Naive B cell (primary cell): Measurements from ENCODE around the gene SLC33A1. TPM values are rescaled to one million over a fixed set of nuclear protein-coding genes. Genes with fewer than 3 reads are reported as not detected.
A peak's percentile ranks its signal among the peaks of the same experiment; 100 is the strongest.
"Not testable (repeated sequence)": the region's sequence is repeated elsewhere in the genome, so short reads cannot be mapped to it uniquely, and the experiment has no call there.

Experiments used
- ATAC-seq, 2 donors: fragments of 150-1000 bp; cut with Tn5 transposase; 2 replicates each; pipeline ENCODE4 v1.10.0; 2021; ENCODE audit warnings: low read depth in 2 of 2, mild to moderate bottlenecking in 2 of 2, moderate library complexity in 2 of 2
- DNase-seq: peaks from one replicate; pipeline ENCODE4 v3.0.0; 2022
- H3K27ac Mint-ChIP-seq, 6 donors: one replicate each; pipeline ENCODE4 v1.8.0; 2020 to 2022; ENCODE audit warnings: mild to moderate bottlenecking in 6 of 6, mixed read lengths in 6 of 6, moderate library complexity in 5 of 6, inconsistent platforms in 2 of 6
- H3K27me3 Mint-ChIP-seq, 3 donors: one replicate each; pipeline ENCODE4 v1.8.0; 2021 to 2022; ENCODE audit warnings: mixed read lengths in 3 of 3, mild to moderate bottlenecking in 1 of 3
- H3K36me3 Mint-ChIP-seq, 2 donors: one replicate each; pipeline ENCODE4 v1.8.0; 2020 to 2022; ENCODE audit warnings: mixed read lengths in 2 of 2, inconsistent platforms in 1 of 2, mild to moderate bottlenecking in 1 of 2
- H3K4me1 Mint-ChIP-seq, 3 donors: one replicate each; pipeline ENCODE4 v1.8.0; 2020 to 2022; ENCODE audit warnings: mixed read lengths in 3 of 3, inconsistent platforms in 1 of 3, mild to moderate bottlenecking in 1 of 3, moderate library complexity in 1 of 3
- H3K4me3 Mint-ChIP-seq, 8 donors: one replicate each; pipeline ENCODE4 v1.8.0; 2020 to 2022; ENCODE audit warnings: mild to moderate bottlenecking in 8 of 8, mixed read lengths in 8 of 8, moderate library complexity in 8 of 8, inconsistent platforms in 2 of 8
- H3K9me3 Mint-ChIP-seq, 7 donors: one replicate each; pipeline ENCODE4 v1.8.0; 2020 to 2022; ENCODE audit warnings: mixed read lengths in 7 of 7, mild to moderate bottlenecking in 5 of 7, inconsistent platforms in 2 of 7, moderate library complexity in 1 of 7
- polyA plus RNA-seq, 6 donors: library from polyadenylated mRNA; unstranded; fragments of 300-500 nt; fragmentation: Illumina TruSeq; gene quantifications; one replicate each; pipeline ENCODE4 v1.2.3, GENCODE V29; 2021; ENCODE audit warnings: low read depth in 6 of 6

The SLC33A1 gene
- polyA plus RNA-seq, 6 donors from 2014 or later = 10.5 to 21.1 (median 13.9) TPM

GRCh38 chr3:155872904-155873646 is 18.8 kb upstream of the SLC33A1 start:
- no peaks in the 10 kb centered on the region for H3K9me3 Mint-ChIP-seq
- H3K4me3 Mint-ChIP-seq = peak overlapping the region in 3 of 8 donors; percentile 55 to 98 (median 94)
- no peaks in the 10 kb centered on the region for H3K36me3 Mint-ChIP-seq
- no peaks in the 10 kb centered on the region for H3K27me3 Mint-ChIP-seq
- H3K4me1 Mint-ChIP-seq = peaks cover 19 to 43% (median 29%) of the 10 kb centered on the region in 3 donors
- peak overlapping the region in 1 of 6 donors; percentile 37 for H3K27ac Mint-ChIP-seq
- DNase-seq (no peak), ATAC-seq (no peak)

- Mint-ChIP-seq H3K27ac (peak overlapping the region; percentile 56 to 97 (median 92)), H3K9me3 (no peaks in the 10 kb centered on the region), H3K27me3 (no peaks in the 10 kb centered on the region), H3K4me1 (peaks cover 15 to 36% (median 19%) of the 10 kb centered on the region in 3 donors), H3K36me3 (no peaks in the 10 kb centered on the region), H3K4me3 (peak overlapping the region; percentile 91 to 99 (median 94))
- no peak for ATAC-seq
- no peak for DNase-seq
Observed at GRCh38 chr3:155871746-155872158, 17.5 kb upstream of the SLC33A1 start.

- Mint-ChIP-seq H3K27ac (peak overlapping the region in 5 of 6 donors; percentile 56 to 97 (median 92)), H3K4me3 (peak overlapping the region; percentile 91 to 99 (median 94)), H3K27me3 (no peaks in the 10 kb centered on the region), H3K9me3 (no peaks in the 10 kb centered on the region), H3K4me1 (peaks cover 15 to 35% (median 19%) of the 10 kb centered on the region in 3 donors), H3K36me3 (no peaks in the 10 kb centered on the region)
- peak; percentile 15 to 22 for ATAC-seq
- DNase-seq = peak; percentile 28
Observed at GRCh38 chr3:155870945-155871745, 16.9 kb upstream of the SLC33A1 start.

DNA sequence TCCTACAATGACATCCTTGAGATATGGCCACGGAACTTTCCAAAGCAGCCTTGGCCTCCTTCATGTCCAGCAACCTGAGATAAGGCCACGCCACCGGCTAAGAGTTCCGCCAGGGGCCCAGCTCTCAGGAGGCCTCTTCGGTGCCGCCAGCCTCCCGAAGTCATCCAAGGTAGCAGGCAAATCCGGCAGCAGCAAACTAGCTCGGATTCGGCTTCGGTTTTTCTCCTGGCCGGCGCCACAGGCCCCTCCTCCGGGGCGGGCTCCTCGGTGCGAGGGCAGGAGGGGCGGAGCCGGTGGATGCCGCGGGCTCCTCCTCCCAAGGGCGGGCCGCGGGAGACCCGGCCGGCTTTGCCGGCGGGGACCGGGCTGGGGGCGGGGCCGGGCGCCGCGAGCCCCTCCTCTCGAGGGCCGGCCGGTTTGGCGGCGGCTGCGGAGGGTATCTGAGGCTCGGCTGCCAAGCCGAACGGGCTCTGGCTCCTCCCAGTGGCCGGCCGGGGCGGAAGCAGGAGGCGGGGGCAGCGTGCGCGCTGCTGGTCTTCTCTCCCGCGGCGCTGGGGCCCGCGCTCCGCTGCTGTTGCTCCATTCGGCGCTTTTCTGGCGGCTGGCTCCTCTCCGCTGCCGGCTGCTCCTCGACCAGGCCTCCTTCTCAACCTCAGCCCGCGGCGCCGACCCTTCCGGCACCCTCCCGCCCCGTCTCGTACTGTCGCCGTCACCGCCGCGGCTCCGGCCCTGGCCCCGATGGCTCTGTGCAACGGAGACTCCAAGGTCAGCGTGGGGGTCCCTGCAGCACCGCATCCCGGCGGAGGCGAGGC is 16.1 kb upstream of the SLC33A1 start, which contains the start of gene GMPS:
TSS of gene GMPS (plus strand) at position 518 of the 812 bp plus-strand sequence. CDS start at position 739, 221 bp downstream.
- peak within 1 kb of the TSS; percentile 79 to 95 (median 91) for H3K27ac Mint-ChIP-seq
- H3K4me1 Mint-ChIP-seq = peaks cover 12 to 28% (median 18%) of the 10 kb centered on the region in 3 donors
- peak within 1 kb of the TSS; percentile 91 to 99 (median 96) for H3K4me3 Mint-ChIP-seq
- no peaks in the 10 kb centered on the region for H3K27me3 Mint-ChIP-seq
- peak; percentile 97 for DNase-seq
- H3K9me3 Mint-ChIP-seq = no peaks in the 10 kb centered on the region
- H3K36me3 Mint-ChIP-seq = no peaks in the 10 kb centered on the region
- ATAC-seq = peak; percentile 86 to 92

DNA sequence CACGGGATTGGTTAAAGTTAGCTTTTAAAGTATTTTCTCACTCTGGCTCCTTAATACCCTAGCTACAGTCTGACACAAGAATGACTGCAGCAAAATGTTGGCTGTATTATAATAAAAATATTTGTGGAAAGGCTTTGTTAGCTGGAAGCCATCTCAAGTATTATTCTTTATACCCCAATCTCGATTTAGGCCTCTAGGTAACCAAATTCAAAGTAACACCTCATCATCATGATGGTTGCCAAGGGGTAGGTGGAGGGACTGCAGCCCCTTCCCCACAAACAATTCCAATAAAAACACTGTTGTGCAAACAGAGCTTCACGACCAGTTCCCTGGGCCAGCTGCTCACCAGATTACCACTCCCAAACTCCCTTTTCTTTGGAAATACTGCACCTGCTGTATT is 15.5 kb upstream of the SLC33A1 start:
- peak overlapping the region; percentile 79 to 95 (median 88) for H3K27ac Mint-ChIP-seq
- no peak for DNase-seq
- H3K27me3 Mint-ChIP-seq = no peaks in the 10 kb centered on the region
- H3K9me3 Mint-ChIP-seq = no peaks in the 10 kb centered on the region
- no peaks in the 10 kb centered on the region for H3K36me3 Mint-ChIP-seq
- peak overlapping the region; percentile 91 to 97 (median 95) for H3K4me3 Mint-ChIP-seq
- no peak for ATAC-seq
- H3K4me1 Mint-ChIP-seq = peaks cover 12 to 28% (median 15%) of the 10 kb centered on the region in 3 donors

DNA sequence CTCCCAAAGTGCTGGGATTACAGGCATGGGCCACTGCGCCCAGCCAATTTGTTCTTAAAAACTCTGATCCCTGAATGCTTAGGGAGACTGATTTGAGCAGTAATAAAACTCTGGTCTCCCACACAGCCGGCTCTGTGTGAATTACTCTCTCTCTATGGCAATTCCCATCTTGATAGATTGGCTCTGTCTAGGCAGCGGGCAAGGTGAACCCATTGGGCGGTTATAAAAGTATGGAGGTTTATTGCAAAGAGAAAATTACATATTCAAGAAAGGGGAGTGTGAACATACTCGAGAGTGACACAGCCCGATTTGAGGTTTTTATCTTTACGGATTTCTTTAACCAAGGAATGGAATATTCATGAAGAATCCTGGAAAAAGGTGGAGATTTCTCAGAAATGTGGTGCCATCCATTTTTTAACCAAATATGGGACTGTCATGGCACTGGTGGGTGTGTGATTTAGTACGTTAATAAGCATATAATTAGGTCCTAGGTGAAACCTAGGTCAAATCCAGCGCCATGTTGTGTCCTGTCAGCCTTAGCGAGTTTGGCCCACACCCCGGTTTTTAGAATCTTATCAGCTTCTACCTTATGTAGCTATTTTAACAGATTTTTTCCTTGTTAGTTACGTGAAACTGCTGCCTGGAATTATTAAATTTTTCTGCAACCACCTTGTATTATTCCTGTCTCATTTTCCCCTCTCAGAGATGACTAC is 9.0 kb upstream of the SLC33A1 start:
- Mint-ChIP-seq H3K36me3 (no peaks in the 10 kb centered on the region), H3K4me1 (no peaks in the 10 kb centered on the region), H3K9me3 (peaks cover 0 to 3% (median 0%) of the 10 kb centered on the region in 7 donors), H3K4me3 (no peak overlapping the region), H3K27me3 (peaks cover 0 to 6% (median 5%) of the 10 kb centered on the region in 3 donors), H3K27ac (peak overlapping the region in 1 of 6 donors; percentile 46)
- DNase-seq (no peak), ATAC-seq (no peak)

DNA sequence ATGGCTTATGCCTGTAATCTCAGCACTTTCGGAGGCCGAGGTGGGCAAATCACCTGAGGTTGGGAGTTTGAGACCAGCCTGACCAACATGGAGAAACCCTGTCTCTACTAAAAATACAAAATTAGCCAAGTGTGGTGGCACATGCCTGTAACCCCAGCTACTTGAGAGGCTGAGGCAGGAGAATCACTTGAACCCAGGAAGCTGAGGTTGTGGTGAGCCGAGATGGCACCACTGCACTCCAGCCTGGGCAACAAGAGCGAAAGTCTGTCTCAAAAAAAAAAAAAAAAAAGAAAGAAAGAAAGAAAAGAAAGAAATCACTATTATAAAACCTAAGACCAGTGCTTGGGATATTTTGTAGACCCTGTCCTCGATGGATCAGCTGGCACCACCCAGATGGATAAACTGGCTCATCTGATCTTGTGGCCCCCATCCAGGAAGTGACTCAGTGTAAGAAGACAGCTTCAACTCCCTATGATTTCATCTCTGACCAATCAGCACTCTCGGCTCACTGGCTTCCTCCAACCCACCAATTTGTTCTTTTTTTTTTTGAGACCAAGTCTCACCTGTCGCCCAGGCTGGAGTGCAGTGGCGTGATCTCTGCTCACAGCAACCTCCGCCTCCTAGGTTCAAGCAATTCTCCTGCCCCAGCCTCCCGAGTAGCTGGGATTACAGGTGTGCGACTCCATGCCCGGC is 8.2 kb upstream of the SLC33A1 start:
- H3K36me3 Mint-ChIP-seq, H3K4me3 Mint-ChIP-seq, H3K27ac Mint-ChIP-seq, ATAC-seq, H3K9me3 Mint-ChIP-seq, DNase-seq, H3K27me3 Mint-ChIP-seq, H3K4me1 Mint-ChIP-seq: not testable (repeated sequence)

DNA sequence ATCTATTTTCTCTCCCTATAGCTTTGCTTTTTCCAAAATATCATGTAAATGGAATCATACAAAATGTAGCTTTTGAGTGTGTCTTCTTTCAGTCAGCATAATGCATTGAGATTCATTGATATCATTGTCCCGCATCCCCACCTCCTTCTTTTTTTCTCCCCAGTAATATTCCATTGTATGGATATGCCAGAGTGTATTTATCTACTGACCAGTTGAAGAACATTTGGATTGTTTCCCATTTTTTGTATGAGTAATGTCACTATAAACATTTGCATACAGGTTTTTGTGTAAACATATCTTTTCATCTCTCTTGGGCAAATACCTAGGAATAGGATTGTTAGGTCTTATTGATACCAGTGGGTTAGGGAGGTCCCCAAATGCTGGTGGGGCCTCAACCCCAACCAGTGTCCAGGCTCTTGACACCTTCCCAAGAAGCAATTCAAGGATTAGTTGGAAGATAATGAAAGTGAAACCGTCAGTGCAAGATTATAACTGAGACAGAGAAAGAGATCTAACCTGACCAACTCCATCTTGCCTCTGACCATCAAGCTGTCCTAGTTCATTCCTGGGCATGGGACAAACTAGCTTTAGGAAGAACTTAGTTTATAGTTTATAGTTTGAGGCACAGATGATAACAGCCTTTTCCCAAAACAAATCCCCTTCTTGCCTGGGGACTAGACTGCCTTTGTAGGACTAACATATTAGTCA is 7.4 kb upstream of the SLC33A1 start:
- Mint-ChIP-seq H3K4me3 (no peak overlapping the region), H3K27me3 (peaks cover 0 to 6% (median 5%) of the 10 kb centered on the region in 3 donors), H3K9me3 (peaks cover 0 to 3% (median 0%) of the 10 kb centered on the region in 7 donors), H3K4me1 (no peaks in the 10 kb centered on the region), H3K36me3 (no peaks in the 10 kb centered on the region), H3K27ac (peak overlapping the region in 1 of 6 donors; percentile 70)
- ATAC-seq = no peak
- DNase-seq = no peak

GRCh38 chr3:155860424-155860823 is 6.2 kb upstream of the SLC33A1 start:
- H3K27me3 Mint-ChIP-seq, H3K27ac Mint-ChIP-seq, H3K4me1 Mint-ChIP-seq, DNase-seq, H3K36me3 Mint-ChIP-seq, H3K9me3 Mint-ChIP-seq, ATAC-seq: not testable (repeated sequence)
- H3K4me3 Mint-ChIP-seq = peak overlapping the region in 1 of 8 donors; percentile 30

DNA sequence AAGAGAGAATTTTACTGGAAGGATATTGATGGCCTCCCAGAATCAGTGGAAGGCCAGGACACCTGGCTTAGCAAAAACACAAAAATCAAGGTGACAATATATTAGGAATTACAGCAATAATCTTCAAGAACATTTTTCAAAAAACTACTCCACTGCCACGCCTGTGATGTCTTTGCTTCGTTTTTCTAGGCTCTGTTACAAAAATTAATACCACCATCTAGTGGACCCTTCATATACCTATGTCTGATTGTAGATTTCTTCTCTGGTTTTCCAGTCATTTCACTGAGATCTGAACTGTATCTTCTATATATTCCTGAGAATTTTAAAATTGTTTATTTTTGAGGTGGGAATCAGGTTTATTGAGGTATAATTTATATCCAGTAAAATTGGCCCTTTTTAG is 5.6 kb upstream of the SLC33A1 start:
- H3K9me3 Mint-ChIP-seq = peaks cover 0 to 3% (median under 1%) of the 10 kb centered on the region in 7 donors
- ATAC-seq (peak in 1 of 2 donors; percentile 40), DNase-seq (no peak)
- no peaks in the 10 kb centered on the region for H3K36me3 Mint-ChIP-seq
- peak overlapping the region in 1 of 6 donors; percentile 18 for H3K27ac Mint-ChIP-seq
- H3K4me3 Mint-ChIP-seq = peak overlapping the region in 1 of 8 donors; percentile 26
- peaks cover 2 to 4% (median 2%) of the 10 kb centered on the region in 3 donors for H3K4me1 Mint-ChIP-seq
- peaks cover 0 to 6% (median 5%) of the 10 kb centered on the region in 3 donors for H3K27me3 Mint-ChIP-seq

DNA sequence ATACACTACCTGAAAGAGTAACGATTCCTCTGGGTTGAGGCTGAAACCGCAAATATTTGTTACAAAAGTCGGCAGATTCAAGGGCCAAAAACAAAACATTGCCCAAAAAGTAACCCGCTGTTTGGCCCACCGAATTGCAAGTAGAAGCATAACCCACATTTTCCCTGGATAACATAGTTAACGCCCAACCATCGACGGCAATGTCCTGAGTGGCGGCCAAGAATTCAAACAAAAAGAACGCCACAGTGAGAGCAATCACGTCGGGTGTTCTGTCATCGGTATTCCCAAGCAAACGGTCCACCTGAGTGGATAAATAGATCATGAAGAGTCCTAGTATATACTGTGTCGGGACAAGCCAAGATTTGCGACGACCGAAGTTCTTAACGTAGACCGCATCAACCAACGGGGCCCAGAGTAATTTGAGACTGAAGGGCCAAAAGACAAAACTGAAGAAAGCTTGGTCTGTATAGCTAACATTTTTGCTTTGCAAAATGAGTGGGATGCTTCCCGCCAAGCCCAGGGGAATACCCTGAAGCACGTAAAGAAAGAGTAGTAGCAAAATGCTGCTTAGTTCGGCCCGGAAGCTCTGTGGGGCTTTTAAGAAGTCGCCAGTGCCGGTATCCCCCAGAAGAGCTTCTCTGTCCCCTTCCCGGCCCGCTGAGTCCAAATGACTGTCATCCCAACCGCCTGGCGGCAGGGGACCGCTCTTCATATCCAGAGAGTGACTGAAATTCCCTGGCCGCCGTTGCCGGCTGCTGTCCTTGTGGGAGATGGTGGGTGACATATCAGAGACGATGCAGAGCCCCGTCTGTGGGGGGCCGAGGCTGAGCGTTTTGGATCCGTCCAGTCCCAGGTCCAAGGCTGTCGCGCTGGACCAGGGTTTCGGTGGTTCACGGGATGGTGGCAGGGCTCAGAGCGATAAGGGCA is 750 bp downstream of the SLC33A1 start:
- ATAC-seq (no peak), DNase-seq (peak; percentile 20)
- H3K4me3 Mint-ChIP-seq = peak overlapping the region; percentile 92 to 98 (median 96)
- H3K27ac Mint-ChIP-seq = peak overlapping the region; percentile 94 to 99 (median 99)
- H3K36me3 Mint-ChIP-seq = no peaks in the 10 kb centered on the region
- no peaks in the 10 kb centered on the region for H3K27me3 Mint-ChIP-seq
- peaks cover 0 to 6% (median 3%) of the 10 kb centered on the region in 7 donors for H3K9me3 Mint-ChIP-seq
- H3K4me1 Mint-ChIP-seq = peaks cover 24 to 44% (median 36%) of the 10 kb centered on the region in 3 donors
